Retinal pigment epithelial cell (primary cell): Measurements from ENCODE around the gene LHFPL5.

Source experiments
- DNase-seq: peaks from one replicate; pipeline ENCODE4 v3.0.0-alpha.2; 2010; ENCODE audit warnings: low read depth
- H3K4me3 ChIP-seq: 2 replicates; pipeline ENCODE4 v1.5.1; 2011; ENCODE audit warnings: mild to moderate bottlenecking, low read length, control low read depth, moderate library complexity
- CTCF ChIP-seq: conservative IDR thresholded peaks from 2 replicates; pipeline ENCODE4 v1.5.1; 2011; ENCODE audit warnings: low read depth, low read length, control low read depth, inconsistent platforms

Gene LHFPL5

DNA sequence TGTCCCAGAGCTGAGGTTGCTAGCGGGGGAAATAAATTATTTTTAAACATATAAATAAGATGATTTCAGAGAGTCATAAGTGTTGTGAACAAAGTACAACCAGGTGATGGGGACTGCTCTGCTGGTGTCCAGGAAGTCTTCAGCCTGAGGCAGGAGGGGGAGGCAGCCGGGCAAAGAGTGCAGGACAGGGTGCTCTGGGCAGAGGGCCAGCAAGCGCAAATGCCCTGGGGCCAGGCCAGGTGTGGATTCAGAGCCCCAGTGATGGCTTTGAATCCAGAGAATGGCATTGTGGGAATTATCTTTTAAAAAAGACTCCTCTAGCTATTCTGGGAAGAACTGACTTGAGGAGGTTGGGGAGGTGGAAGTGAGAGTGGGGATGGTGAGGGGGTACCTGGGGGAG is 22.7 kb upstream of the LHFPL5 start:
- no peak for DNase-seq
- no peak for TF ChIP-seq CTCF
- H3K4me3 ChIP-seq = no peak overlapping the region

- no peak for TF ChIP-seq CTCF
- no peak for DNase-seq
- no peak overlapping the region for H3K4me3 ChIP-seq
Observed at GRCh38 chr6:35784200-35784599, 21.0 kb upstream of the LHFPL5 start.

- no peak for DNase-seq
- TF ChIP-seq CTCF = no peak
- H3K4me3 ChIP-seq = no peak overlapping the region
Observed at GRCh38 chr6:35786272-35786671, 18.9 kb upstream of the LHFPL5 start.

- no peak overlapping the region for H3K4me3 ChIP-seq
- DNase-seq = no peak
Observed at GRCh38 chr6:35786810-35787209, 18.3 kb upstream of the LHFPL5 start.

DNA sequence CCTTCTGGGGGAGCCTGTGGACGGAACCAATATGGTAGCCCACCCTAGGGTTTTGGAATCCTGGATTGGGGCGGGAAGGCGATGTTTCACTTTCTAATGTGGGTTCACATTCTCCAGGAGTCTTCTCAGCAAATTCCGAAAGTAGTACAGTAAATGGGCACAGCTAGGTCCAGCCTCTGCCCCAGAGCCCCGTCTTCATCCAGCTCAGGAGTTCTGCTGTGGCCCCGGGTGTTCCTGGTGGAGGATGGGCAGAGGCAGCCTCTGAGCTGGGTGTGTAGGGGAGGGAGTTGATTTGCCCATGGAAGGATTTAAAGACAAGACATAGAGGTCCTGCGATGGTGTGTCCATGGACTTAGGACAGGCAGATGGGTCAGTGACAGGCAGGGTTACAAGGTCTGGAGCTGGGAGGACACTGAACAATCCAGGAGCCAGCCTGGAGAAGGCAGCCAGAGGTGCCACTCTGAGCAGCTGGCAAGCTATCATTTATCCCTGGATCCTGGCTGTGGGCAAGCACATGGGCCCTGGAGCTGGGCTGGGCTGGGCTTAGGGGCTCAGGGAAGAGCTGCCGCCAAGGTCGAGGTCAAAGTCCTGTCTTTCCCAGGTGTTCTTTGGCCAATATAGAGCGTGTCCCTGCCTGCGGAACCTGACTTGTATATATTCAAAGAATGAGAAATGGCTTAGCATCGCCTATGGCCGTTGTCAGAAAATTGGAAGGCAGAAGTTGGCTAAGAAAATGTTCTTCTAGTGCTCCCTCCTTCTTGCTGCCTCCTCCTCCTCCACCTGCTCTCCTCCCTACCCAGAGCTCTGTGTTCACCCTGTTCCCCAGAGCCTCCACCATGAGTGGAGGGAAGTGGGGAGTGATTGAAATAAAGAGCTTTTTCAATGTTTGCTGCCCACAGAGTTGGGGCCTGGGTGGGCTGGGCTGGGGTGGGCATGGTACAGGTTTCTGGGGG is 17.6 kb upstream of the LHFPL5 start:
- no peak for TF ChIP-seq CTCF
- DNase-seq = no peak
- no peak overlapping the region for H3K4me3 ChIP-seq

More at GRCh38 chr6:35786810-35787209, 18.3 kb upstream of the LHFPL5 start:
- TF ChIP-seq CTCF = no peak

GRCh38 chr6:35788423-35788982 is 16.6 kb upstream of the LHFPL5 start:
- TF ChIP-seq CTCF = no peak
- DNase-seq = no peak
- no peak overlapping the region for H3K4me3 ChIP-seq

DNA sequence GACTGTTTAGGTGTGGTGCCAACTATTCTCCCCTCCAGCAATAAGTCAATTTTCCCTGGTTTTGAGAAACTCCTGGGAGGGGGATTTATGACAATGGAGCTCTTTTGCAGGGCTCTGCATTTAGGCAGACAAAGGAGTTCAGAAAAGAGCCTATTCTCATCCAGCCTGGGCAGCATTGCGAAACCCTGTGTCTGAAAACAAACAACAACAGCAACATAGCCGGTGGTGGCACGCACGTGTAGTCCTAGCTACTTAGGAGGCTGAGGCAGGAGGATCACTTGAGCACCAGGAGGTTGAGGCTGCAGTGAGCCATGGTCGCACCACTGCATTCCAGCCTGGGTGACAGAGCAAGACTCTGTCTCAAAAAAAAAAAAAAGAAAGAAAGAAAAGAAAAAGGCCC is 14.5 kb upstream of the LHFPL5 start:
- TF ChIP-seq CTCF = no peak
- no peak for DNase-seq
- no peak overlapping the region for H3K4me3 ChIP-seq
